ENCODE measurements around the gene CEP135.

Gene CEP135

GRCh38 chr4:56082829-56083228, 134.1 kb downstream of the CEP135 start:
- DNase-seq: no peak

Data from fibroblast of skin of scalp (primary cell).